MM.1S (cell line): ENCODE data around the gene PRKAR2B.

Experiments used
- EZH2 ChIP-seq: fragments of 300-600 bp; sonication (generic); optimal IDR thresholded peaks from 2 replicates; pipeline ENCODE3; 2017; ENCODE audit warnings: low read depth, mild to moderate bottlenecking, antibody characterized with exemption, low read length, mixed read lengths
- EZH2phosphoT487 ChIP-seq: fragments of 300-600 bp; sonication (generic); IDR thresholded peaks from 2 replicates; pipeline ENCODE4 v1.6.1; 2018; ENCODE audit warnings: antibody characterized with exemption, low read length
- TF ChIP-seq, protein P1 (sequence below): fragments of 300-600 bp; sonication (generic); IDR thresholded peaks from 2 replicates; pipeline ENCODE4 v1.5.1; 2016; ENCODE audit warnings: antibody characterized with exemption, low read length, mixed read lengths

DNA sequence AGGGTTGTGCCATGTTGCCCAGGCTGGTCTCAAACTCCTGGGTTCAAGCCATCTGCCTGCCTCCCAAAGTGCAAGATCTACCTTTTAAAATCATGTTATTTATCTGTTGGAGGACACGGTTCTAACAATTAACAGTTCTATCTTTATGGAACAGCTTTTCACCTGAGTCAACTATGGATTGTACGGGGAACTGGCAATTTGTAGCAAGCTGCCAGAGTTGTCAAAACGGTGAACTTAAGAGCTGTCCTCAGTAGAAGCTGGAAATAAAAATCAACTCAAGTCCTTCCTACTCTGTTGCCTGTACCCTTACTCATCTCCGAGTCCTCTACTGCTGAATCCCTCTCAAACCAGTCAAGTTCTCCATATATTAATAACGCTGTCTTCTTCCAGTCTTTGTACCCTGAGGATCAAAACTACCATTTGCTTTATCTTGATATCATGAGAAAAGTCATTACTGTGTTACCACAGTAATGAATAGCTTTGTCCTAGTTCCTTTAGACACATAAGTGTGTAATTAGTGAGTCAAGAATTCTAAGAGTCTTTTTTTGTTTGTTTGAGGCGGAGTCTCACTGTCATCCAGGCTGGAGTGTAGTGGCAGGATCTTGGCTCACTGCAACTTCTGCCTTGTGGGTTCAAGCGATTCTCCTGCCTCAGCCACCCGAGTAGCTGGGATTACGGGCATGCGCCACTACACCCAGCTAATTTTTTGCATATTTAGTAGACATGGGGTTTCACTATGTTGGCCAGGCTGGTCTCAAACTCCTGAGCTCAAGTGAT lies 152.5 kb downstream of the PRKAR2B start:
- TF ChIP-seq, protein P1, sequence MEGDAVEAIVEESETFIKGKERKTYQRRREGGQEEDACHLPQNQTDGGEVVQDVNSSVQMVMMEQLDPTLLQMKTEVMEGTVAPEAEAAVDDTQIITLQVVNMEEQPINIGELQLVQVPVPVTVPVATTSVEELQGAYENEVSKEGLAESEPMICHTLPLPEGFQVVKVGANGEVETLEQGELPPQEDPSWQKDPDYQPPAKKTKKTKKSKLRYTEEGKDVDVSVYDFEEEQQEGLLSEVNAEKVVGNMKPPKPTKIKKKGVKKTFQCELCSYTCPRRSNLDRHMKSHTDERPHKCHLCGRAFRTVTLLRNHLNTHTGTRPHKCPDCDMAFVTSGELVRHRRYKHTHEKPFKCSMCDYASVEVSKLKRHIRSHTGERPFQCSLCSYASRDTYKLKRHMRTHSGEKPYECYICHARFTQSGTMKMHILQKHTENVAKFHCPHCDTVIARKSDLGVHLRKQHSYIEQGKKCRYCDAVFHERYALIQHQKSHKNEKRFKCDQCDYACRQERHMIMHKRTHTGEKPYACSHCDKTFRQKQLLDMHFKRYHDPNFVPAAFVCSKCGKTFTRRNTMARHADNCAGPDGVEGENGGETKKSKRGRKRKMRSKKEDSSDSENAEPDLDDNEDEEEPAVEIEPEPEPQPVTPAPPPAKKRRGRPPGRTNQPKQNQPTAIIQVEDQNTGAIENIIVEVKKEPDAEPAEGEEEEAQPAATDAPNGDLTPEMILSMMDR: no peak
- TF ChIP-seq EZH2: no peak
- no peak for TF ChIP-seq EZH2phosphoT487
